MCF 10A (cell line): ENCODE results near the gene TCERG1L. TPM values are rescaled to one million over a fixed set of nuclear protein-coding genes. Genes with fewer than 3 reads are reported as not detected.

ENCODE experiments used
- BruUV-seq: library from RNA; stranded (reverse); fragments of 400-500 nt; replicated peaks from 2 replicates; lab custom pipeline; 2021; lab: Mats Ljungman, UMichigan
- CTCF ChIA-PET: fragments of 300-600 bp; sonication (Branson Sonifier 250); formaldehyde crosslinking; extraction: SDS; loops from one replicate; lab custom pipeline; 2021; ENCODE audit warnings: antibody characterized with exemption, inconsistent platforms; lab: Yijun Ruan, JAX
- POLR2A ChIA-PET: fragments of 300-600, 350-650 bp; sonication (Branson Sonifier 250); formaldehyde crosslinking; extraction: SDS; loops from one replicate; lab custom pipeline; 2020; ENCODE audit warnings: antibody characterized with exemption, inconsistent platforms; lab: Yijun Ruan, JAX
- DNase-seq: peaks from one replicate; pipeline ENCODE4 v3.0.0-alpha.2; 2018; ENCODE audit not compliant: unreplicated experiment
- H3K27ac Mint-ChIP-seq: one replicate; pipeline ENCODE4 v1.8.0; 2022; ENCODE audit warnings: mild to moderate bottlenecking, low read depth, mixed read lengths; ENCODE audit not compliant: unreplicated experiment
- H3K27me3 Mint-ChIP-seq: one replicate; pipeline ENCODE4 v1.8.0; 2022; ENCODE audit warnings: mixed read lengths; ENCODE audit not compliant: insufficient read depth, unreplicated experiment
- H3K36me3 Mint-ChIP-seq: one replicate; pipeline ENCODE4 v1.8.0; 2022; ENCODE audit warnings: mild to moderate bottlenecking, moderate library complexity, mixed read lengths; ENCODE audit not compliant: insufficient read depth, unreplicated experiment
- H3K4me1 Mint-ChIP-seq: one replicate; pipeline ENCODE4 v1.8.0; 2022; ENCODE audit warnings: mixed read lengths; ENCODE audit not compliant: insufficient read depth, unreplicated experiment
- H3K4me3 Mint-ChIP-seq: one replicate; pipeline ENCODE4 v1.8.0; 2022; ENCODE audit warnings: mild to moderate bottlenecking, moderate library complexity, mixed read lengths; ENCODE audit not compliant: unreplicated experiment
- H3K9me3 Mint-ChIP-seq: one replicate; pipeline ENCODE4 v1.8.0; 2022; ENCODE audit warnings: mixed read lengths; ENCODE audit not compliant: unreplicated experiment
- CTCF ChIP-seq: fragments of 200-600 bp; IDR thresholded peaks from one replicate; pipeline ENCODE4 v1.8.0; 2022; ENCODE audit warnings: antibody characterized with exemption, mild to moderate bottlenecking; ENCODE audit not compliant: unreplicated experiment
- intact Hi-C: fragments of 100-400 bp; cut with micrococcal nuclease; formaldehyde crosslinking; loops from 2 replicates; pipeline ENCODE4 v1.14.1; 2022
- total RNA-seq: library from RNA; stranded (reverse); gene quantifications from 2 replicates; pipeline ENCODE4 v1.2.3, GENCODE V29; 2022

The TCERG1L gene
- total RNA-seq, 1 experiment from 2014 or later = not detected

- no peaks in the 10 kb centered on the region for H3K36me3 Mint-ChIP-seq
- no peaks in the 10 kb centered on the region for H3K27me3 Mint-ChIP-seq
- POLR2A ChIA-PET = no interaction called here
- H3K9me3 Mint-ChIP-seq = peaks cover 20% of the 10 kb centered on the region
- H3K4me1 Mint-ChIP-seq = no peaks in the 10 kb centered on the region
- no peak overlapping the region for H3K27ac Mint-ChIP-seq
- no peak overlapping the region for H3K4me3 Mint-ChIP-seq
- no TSS peak for BruUV-seq
- intact Hi-C loops = no loop called here
- DNase-seq = no peak
- TF ChIP-seq CTCF = no peak
- CTCF ChIA-PET = interaction anchor here (0.6 to 0.7 kb wide), 3 partner anchors 14 to 162 kb away, joined by 3 to 4 read pairs (median 3); no protein-coding TSS in a partner anchor
Measured at GRCh38 chr10:131280101-131280500, 31.4 kb downstream of the TCERG1L start.

- H3K9me3 Mint-ChIP-seq = peaks cover 17% of the 10 kb centered on the region
- ChIA-PET POLR2A (no interaction called here), CTCF (interaction anchor here (0.7 kb wide), 2 partner anchors 42 to 161 kb away, joined by 3 read pairs; no protein-coding TSS in a partner anchor)
- H3K36me3 Mint-ChIP-seq = no peaks in the 10 kb centered on the region
- TF ChIP-seq CTCF = no peak
- no peaks in the 10 kb centered on the region for H3K27me3 Mint-ChIP-seq
- H3K27ac Mint-ChIP-seq = no peak overlapping the region
- no peak overlapping the region for H3K4me3 Mint-ChIP-seq
- intact Hi-C loops = no loop called here
- BruUV-seq = no TSS peak
- no peaks in the 10 kb centered on the region for H3K4me1 Mint-ChIP-seq
- no peak for DNase-seq
Measured at GRCh38 chr10:131279516-131279915, 32.0 kb downstream of the TCERG1L start.

- Mint-ChIP-seq H3K4me3 (no peak overlapping the region), H3K36me3 (no peaks in the 10 kb centered on the region), H3K27me3 (no peaks in the 10 kb centered on the region), H3K4me1 (no peaks in the 10 kb centered on the region), H3K9me3 (peaks cover 17% of the 10 kb centered on the region), H3K27ac (no peak overlapping the region)
- BruUV-seq = no TSS peak
- intact Hi-C loops = no loop called here
- POLR2A ChIA-PET = no interaction called here
- no peak for DNase-seq
- CTCF ChIA-PET = interaction anchor here (0.9 kb wide), 1 partner anchor 16 kb away, joined by 4 read pairs; no protein-coding TSS in a partner anchor
- no peak for TF ChIP-seq CTCF
Measured at GRCh38 chr10:131277969-131278368, 33.6 kb downstream of the TCERG1L start.

- no peak for DNase-seq
- no peaks in the 10 kb centered on the region for H3K4me1 Mint-ChIP-seq
- H3K9me3 Mint-ChIP-seq = peaks cover 17% of the 10 kb centered on the region
- H3K27me3 Mint-ChIP-seq = no peaks in the 10 kb centered on the region
- POLR2A ChIA-PET = no interaction called here
- no peak overlapping the region for H3K4me3 Mint-ChIP-seq
- BruUV-seq = no TSS peak
- no peak for TF ChIP-seq CTCF
- CTCF ChIA-PET = no interaction called here
- H3K36me3 Mint-ChIP-seq = no peaks in the 10 kb centered on the region
- intact Hi-C loops = no loop called here
- no peak overlapping the region for H3K27ac Mint-ChIP-seq
Measured at GRCh38 chr10:131277278-131277677, 34.2 kb downstream of the TCERG1L start.
